HepG2 (cell line): ENCODE data around the gene ATXN7L2. TPM values are rescaled to one million over a fixed set of nuclear protein-coding genes. Genes with fewer than 3 reads are reported as not detected.

Experiments
- ADNP ChIP-seq: sonication (generic); formaldehyde crosslinking; IDR thresholded peaks from 2 replicates; pipeline ENCODE4 v1.4.0; 2020; ENCODE audit warnings: missing genetic modification reagents
- ATF2 ChIP-seq: sonication (generic); formaldehyde crosslinking; IDR thresholded peaks from 2 replicates; pipeline ENCODE4 v1.4.0; 2020; ENCODE audit warnings: missing genetic modification reagents
- CHD2 ChIP-seq: IDR thresholded peaks from 2 replicates; pipeline ENCODE4 v1.6.1; 2011; ENCODE audit warnings: low read depth, low read length, improper control_type of control experiment
- GMEB1 ChIP-seq: sonication (generic); formaldehyde crosslinking; IDR thresholded peaks from 2 replicates; pipeline ENCODE4 v1.5.1; 2020; ENCODE audit warnings: missing genetic modification reagents, mild to moderate bottlenecking, borderline replicate concordance
- POGZ ChIP-seq: sonication (generic); formaldehyde crosslinking; IDR thresholded peaks from 2 replicates; pipeline ENCODE4 v1.4.0; 2020; ENCODE audit warnings: mild to moderate bottlenecking, missing genetic modification reagents
- SIN3A ChIP-seq: IDR thresholded peaks from 2 replicates; pipeline ENCODE4 v1.6.1; 2011; ENCODE audit warnings: low read depth, mild to moderate bottlenecking, control low read depth, low read length, borderline replicate concordance
- ZNF777 ChIP-seq: sonication (generic); formaldehyde crosslinking; IDR thresholded peaks from 2 replicates; pipeline ENCODE4 v1.4.0; 2020; ENCODE audit warnings: missing genetic modification reagents
- polyA plus RNA-seq, 8 experiments: library from polyadenylated mRNA; depleted of rRNA in 3 of 8; stranded (reverse) in 7 of 8; unstranded in 1 of 8; fragments of >200 nt; fragmentation: Illumina TruSeq in 4 of 8; extraction: Trizol in 4 of 8; gene quantifications; 2 replicates each; pipeline versions ENCODE4 v1.2.1 to v1.2.3, GENCODE V29; 2011 to 2016; ENCODE audit warnings: low read depth in 4 of 8, missing spikeins in 1 of 8, mixed read lengths in 1 of 8; ENCODE audit not compliant: insufficient read depth in 1 of 8
- total RNA-seq, 5 experiments: library from RNA; depleted of rRNA; stranded (reverse); fragments of >200 nt; fragmentation: Illumina TruSeq; extraction: Trizol; gene quantifications; 2 replicates each; pipeline ENCODE4 v1.2.3, GENCODE V29; 2016; ENCODE audit warnings: low read depth in 1 of 5
- TF ChIP-seq, protein P1 (sequence below): sonication (generic); formaldehyde crosslinking; IDR thresholded peaks from 2 replicates; pipeline ENCODE4 v1.8.1; 2023; ENCODE audit warnings: mild to moderate bottlenecking, missing genetic modification reagents, borderline replicate concordance
- TF ChIP-seq, protein P2 (sequence below): sonication (generic); formaldehyde crosslinking; IDR thresholded peaks from 2 replicates; pipeline ENCODE4 v1.4.0; 2020; ENCODE audit warnings: missing genetic modification reagents

The ATXN7L2 gene
- total and polyA plus RNA-seq, 2 of the 13 experiments (the other 11 are each of a cell fraction or from before 2014, with no cell fraction given): 2.7 to 2.8 TPM

- TF ChIP-seq, protein P1, sequence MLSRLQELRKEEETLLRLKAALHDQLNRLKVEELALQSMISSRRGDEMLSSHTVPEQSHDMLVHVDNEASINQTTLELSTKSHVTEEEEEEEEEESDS (CRISPR knock-in tag): no peak
- TF ChIP-seq GMEB1 (CRISPR knock-in tag): no peak
- TF ChIP-seq SIN3A: peak; percentile 62; the same call in 1 of the 2 replicates
- TF ChIP-seq ZNF777 (CRISPR knock-in tag): 0 out of 2 replicates have a peak, but pooled peaks have one; percentile 28
- no peak for TF ChIP-seq POGZ (CRISPR knock-in tag)
- TF ChIP-seq ADNP (CRISPR knock-in tag): no peak
- no peak for TF ChIP-seq CHD2
- no peak for TF ChIP-seq ATF2 (CRISPR knock-in tag)
- TF ChIP-seq, protein P2, sequence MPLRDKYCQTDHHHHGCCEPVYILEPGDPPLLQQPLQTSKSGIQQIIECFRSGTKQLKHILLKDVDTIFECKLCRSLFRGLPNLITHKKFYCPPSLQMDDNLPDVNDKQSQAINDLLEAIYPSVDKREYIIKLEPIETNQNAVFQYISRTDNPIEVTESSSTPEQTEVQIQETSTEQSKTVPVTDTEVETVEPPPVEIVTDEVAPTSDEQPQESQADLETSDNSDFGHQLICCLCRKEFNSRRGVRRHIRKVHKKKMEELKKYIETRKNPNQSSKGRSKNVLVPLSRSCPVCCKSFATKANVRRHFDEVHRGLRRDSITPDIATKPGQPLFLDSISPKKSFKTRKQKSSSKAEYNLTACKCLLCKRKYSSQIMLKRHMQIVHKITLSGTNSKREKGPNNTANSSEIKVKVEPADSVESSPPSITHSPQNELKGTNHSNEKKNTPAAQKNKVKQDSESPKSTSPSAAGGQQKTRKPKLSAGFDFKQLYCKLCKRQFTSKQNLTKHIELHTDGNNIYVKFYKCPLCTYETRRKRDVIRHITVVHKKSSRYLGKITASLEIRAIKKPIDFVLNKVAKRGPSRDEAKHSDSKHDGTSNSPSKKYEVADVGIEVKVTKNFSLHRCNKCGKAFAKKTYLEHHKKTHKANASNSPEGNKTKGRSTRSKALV: no peak; the same call in 1 of the 2 replicates
Measured at GRCh38 chr1:109509176-109510134, 25.8 kb downstream of the ATXN7L2 start, which contains the start of gene AMIGO1 (continued).
